Osteoblast (primary cell): Measurements from ENCODE around the gene LCN15. TPM values are rescaled to one million over a fixed set of nuclear protein-coding genes. Genes with fewer than 3 reads are reported as not detected.
"Not testable (repeated sequence)": the region's sequence is repeated elsewhere in the genome, so short reads cannot be mapped to it uniquely, and the experiment has no call there.

ENCODE experiments used
- DNase-seq: peaks from one replicate; pipeline ENCODE4 v3.0.0; 2011; ENCODE audit warnings: low spot score, mixed read lengths; ENCODE audit not compliant: insufficient read length; ENCODE audit errors: missing footprints
- H2AFZ ChIP-seq: 2 replicates; pipeline ENCODE4 v1.6.0; 2011; ENCODE audit warnings: mild to moderate bottlenecking, low read length
- H3K27ac ChIP-seq: 2 replicates; pipeline ENCODE4 v1.5.1; 2011; ENCODE audit warnings: mild to moderate bottlenecking, low read depth, low read length, moderate library complexity
- H3K27me3 ChIP-seq: 2 replicates; pipeline ENCODE4 v1.6.0; 2012; ENCODE audit warnings: mild to moderate bottlenecking, control low read depth, inconsistent platforms, low read length, moderate library complexity; ENCODE audit not compliant: insufficient read depth
- H3K36me3 ChIP-seq: 2 replicates; pipeline ENCODE4 v1.5.1; 2011; ENCODE audit warnings: mild to moderate bottlenecking, low read length, control low read depth, moderate library complexity; ENCODE audit not compliant: insufficient read depth
- H3K4me1 ChIP-seq: 2 replicates; pipeline ENCODE4 v1.5.1; 2011; ENCODE audit warnings: mild to moderate bottlenecking, low read length, control low read depth, moderate library complexity; ENCODE audit not compliant: insufficient read depth
- H3K4me2 ChIP-seq: 2 replicates; pipeline ENCODE4 v1.6.0; 2011; ENCODE audit warnings: mild to moderate bottlenecking, low read length; ENCODE audit not compliant: insufficient read depth
- H3K4me3 ChIP-seq: fragments of 200-600 bp; sonication (generic); 3 replicates; pipeline ENCODE4 v1.5.1; 2012; ENCODE audit warnings: mild to moderate bottlenecking, low read length, inconsistent platforms; ENCODE audit not compliant: insufficient read depth
- H3K79me2 ChIP-seq: 2 replicates; pipeline ENCODE4 v1.6.0; 2012; ENCODE audit warnings: mild to moderate bottlenecking, low read length, control low read depth, inconsistent platforms; ENCODE audit not compliant: insufficient read depth
- H3K9me3 ChIP-seq: 2 replicates; pipeline ENCODE4 v1.5.1; 2011; ENCODE audit warnings: low read depth, low read length, control low read depth
- H4K20me1 ChIP-seq: 2 replicates; pipeline ENCODE4 v1.6.0; 2012; ENCODE audit warnings: mild to moderate bottlenecking, low read length, control low read depth; ENCODE audit not compliant: insufficient read depth
- total RNA-seq: library from RNA; depleted of rRNA; stranded (reverse); fragments of >200 nt; gene quantifications from 2 replicates; pipeline ENCODE4 v1.2.3, GENCODE V29; 2012
- TF ChIP-seq, protein P1 (sequence below): IDR thresholded peaks from 2 replicates; pipeline ENCODE4 v1.5.1; 2011; ENCODE audit warnings: mild to moderate bottlenecking, low read depth, low read length, moderate library complexity; ENCODE audit errors: extremely low read depth

LCN15 gene
- total RNA-seq, 1 donor = not detected

DNA sequence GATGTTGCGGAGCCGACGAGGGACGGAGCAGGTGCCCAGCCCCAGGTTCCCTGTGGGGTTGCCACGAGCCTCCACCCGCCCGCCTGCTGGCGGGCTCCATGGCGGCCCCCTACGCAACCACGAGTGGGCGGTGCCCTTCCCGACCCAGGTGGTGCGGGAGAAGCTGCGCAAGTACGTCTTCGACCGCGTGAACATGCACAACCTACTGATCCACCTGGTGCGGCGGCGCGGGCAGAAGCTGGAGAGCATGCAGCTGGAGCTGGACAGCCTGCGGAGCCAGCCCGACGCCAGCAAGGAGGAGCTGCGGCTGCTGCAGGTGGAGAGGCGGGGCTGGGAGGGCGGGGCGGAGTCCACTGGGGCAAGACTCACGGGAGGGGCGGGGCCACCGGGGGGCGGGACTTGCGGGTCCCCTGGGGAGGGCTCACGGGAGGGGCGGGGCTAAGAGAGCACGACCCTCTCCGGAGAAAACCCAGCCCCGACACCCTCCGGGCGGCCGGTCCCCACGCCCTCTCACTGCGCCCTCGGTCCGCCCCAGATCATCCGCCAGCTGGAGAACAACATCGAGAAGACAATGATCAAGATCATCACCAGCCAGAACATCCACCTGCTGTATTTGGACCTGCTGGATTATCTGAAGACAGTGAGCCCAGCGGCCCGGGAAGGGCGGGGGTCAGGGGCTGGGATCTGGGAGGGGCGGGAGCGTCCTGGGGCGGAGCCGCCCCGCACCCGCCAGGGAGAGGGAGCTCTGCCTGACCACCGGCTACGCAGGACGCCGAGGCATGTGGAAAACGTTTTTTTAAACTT lies 35.7 kb upstream of the LCN15 start:
- Histone ChIP-seq H3K36me3 (no peaks in the 10 kb centered on the region), H2AFZ (no peak overlapping the region), H3K27me3 (peaks cover 60% of the 10 kb centered on the region), H3K4me3 (no peak overlapping the region), H4K20me1 (no peaks in the 10 kb centered on the region), H3K27ac (no peak overlapping the region), H3K4me1 (peaks cover 2% of the 10 kb centered on the region), H3K79me2 (no peaks in the 10 kb centered on the region), H3K4me2 (no peak overlapping the region), H3K9me3 (no peaks in the 10 kb centered on the region)
- TF ChIP-seq, protein P1, sequence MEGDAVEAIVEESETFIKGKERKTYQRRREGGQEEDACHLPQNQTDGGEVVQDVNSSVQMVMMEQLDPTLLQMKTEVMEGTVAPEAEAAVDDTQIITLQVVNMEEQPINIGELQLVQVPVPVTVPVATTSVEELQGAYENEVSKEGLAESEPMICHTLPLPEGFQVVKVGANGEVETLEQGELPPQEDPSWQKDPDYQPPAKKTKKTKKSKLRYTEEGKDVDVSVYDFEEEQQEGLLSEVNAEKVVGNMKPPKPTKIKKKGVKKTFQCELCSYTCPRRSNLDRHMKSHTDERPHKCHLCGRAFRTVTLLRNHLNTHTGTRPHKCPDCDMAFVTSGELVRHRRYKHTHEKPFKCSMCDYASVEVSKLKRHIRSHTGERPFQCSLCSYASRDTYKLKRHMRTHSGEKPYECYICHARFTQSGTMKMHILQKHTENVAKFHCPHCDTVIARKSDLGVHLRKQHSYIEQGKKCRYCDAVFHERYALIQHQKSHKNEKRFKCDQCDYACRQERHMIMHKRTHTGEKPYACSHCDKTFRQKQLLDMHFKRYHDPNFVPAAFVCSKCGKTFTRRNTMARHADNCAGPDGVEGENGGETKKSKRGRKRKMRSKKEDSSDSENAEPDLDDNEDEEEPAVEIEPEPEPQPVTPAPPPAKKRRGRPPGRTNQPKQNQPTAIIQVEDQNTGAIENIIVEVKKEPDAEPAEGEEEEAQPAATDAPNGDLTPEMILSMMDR = no peak
- DNase-seq = peak; percentile 95

DNA sequence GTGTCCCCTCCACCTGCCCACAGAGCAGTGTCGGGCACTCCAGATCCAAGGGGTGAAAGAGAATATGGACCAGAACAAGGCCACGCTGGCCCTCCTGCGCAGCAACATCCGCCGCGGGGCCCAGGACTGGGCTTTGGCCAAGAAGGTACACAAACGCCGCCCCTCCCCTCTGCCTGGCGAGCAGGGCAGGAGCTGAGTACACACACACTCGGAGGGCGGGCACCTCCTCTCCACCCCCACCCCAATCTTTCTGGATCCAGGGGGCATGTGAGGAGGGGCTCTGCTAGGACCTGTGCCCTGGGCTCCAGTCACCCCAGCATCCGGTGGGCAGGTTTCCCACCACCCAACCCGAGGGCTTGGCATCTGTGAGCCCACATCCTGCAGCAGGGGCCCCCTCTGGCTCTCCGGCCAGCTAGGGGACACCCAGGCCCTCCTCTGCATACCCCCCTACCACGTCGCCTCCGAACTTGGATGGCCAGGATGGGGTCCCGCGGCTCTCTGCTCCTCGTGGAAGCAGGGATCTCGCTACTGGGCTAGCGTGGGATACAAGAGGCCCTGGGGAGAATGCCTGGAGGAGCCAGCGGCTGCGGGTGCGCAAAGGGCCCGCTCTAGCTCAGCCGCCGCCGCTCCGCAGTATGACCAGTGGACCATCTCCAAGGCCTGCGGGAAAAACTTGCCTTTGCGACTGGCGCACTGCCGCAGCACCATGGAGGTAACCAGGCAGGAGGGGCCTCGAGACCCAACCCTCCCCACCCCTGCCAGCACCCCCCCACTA lies 34.9 kb upstream of the LCN15 start:
- Histone ChIP-seq H3K27me3 (peaks cover 60% of the 10 kb centered on the region), H4K20me1 (no peaks in the 10 kb centered on the region), H3K36me3 (no peaks in the 10 kb centered on the region), H3K27ac (no peak overlapping the region), H3K9me3 (no peaks in the 10 kb centered on the region), H2AFZ (no peak overlapping the region), H3K4me1 (peaks cover 2% of the 10 kb centered on the region), H3K4me3 (no peak overlapping the region), H3K79me2 (no peaks in the 10 kb centered on the region), H3K4me2 (no peak overlapping the region)
- peak; percentile 74 for DNase-seq
- TF ChIP-seq, protein P1 = no peak

DNA sequence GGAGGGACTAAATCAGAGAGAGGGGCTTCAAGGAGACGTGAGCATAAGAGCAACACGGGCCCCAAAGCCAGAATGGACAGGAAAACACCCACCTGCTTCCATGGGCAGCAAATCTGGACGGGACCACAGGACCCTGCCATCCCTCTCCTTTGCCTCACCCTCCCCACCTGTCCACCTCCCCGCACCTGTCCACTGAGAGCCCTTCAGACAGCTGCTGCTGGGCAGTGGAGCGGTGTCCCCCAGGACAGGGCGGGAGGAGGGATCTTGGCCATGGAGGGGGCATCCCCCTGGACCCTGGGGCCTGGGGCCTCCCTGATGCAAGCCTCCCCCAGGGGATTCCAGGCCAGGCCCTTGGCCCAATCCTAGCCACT lies 34.4 kb upstream of the LCN15 start:
- no peak overlapping the region for H3K27ac ChIP-seq
- H3K4me2 ChIP-seq = no peak overlapping the region
- H3K9me3 ChIP-seq = no peaks in the 10 kb centered on the region
- H3K27me3 ChIP-seq = peaks cover 60% of the 10 kb centered on the region
- DNase-seq = peak; percentile 62
- H3K36me3 ChIP-seq = no peaks in the 10 kb centered on the region
- H3K4me1 ChIP-seq = peaks cover 2% of the 10 kb centered on the region
- H3K4me3 ChIP-seq = no peak overlapping the region
- H3K79me2 ChIP-seq = no peaks in the 10 kb centered on the region
- H2AFZ ChIP-seq = no peak overlapping the region
- H4K20me1 ChIP-seq = peaks cover 1% of the 10 kb centered on the region
- TF ChIP-seq, protein P1 = no peak

DNA sequence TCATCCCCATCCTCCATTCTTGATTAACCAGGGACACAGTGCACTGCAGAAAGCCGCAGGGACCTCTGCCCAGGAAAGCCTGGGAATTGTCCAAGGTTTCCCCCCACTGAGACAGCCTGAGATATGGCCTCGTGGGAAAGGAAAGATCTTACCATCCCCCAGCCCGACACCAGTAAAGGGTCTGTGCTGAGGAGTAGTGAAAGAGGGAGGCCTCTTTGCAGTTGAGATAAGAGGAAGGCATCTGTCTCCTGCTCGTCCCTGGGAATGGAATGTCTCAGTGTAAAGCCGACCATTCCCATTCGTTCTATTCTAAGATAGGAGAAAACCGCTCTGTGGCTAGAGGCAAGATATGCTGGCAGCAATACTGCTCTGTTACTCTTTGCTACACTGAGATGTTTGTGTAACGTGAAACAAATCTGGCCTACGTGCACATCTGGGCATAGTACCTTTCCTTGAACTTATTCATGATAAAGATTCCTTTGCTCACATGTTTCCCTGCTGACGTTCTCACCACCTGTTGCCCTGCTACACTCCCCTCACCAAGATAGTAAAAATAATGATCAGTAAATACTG lies 32.5 kb upstream of the LCN15 start:
- H3K4me1 ChIP-seq, H3K27ac ChIP-seq, H3K4me3 ChIP-seq, H3K9me3 ChIP-seq, H3K36me3 ChIP-seq, H3K4me2 ChIP-seq, H3K79me2 ChIP-seq, H2AFZ ChIP-seq, DNase-seq: not testable (repeated sequence)
- peaks cover 55% of the 10 kb centered on the region for H3K27me3 ChIP-seq
- peaks cover 18% of the 10 kb centered on the region for H4K20me1 ChIP-seq
